Frontal cortex (tissue), 4 donors: Measurements from ENCODE around the gene CACNA1I. TPM values are rescaled to one million over a fixed set of nuclear protein-coding genes. Genes with fewer than 3 reads are reported as not detected.
"Not testable (repeated sequence)": the region's sequence is repeated elsewhere in the genome, so short reads cannot be mapped to it uniquely, and the experiment has no call there.

Experiments used
- DNase-seq, 2 donors: peaks; one replicate each; pipeline ENCODE4 v3.0.0; 2012; ENCODE audit warnings: low spot score in 2 of 2
- FAIRE-seq: peaks from 2 replicates; lab custom pipeline; 2012; peaks lifted over from hg19 to GRCh38; lab: Jason Lieb, UNC
- total RNA-seq: library from RNA; depleted of rRNA; stranded (reverse); fragments of >200 nt; gene quantifications from one replicate; pipeline ENCODE4 v1.2.3, GENCODE V29; 2014
- donor health status: control.
- donor health status: control.
- donor health status: control.

Gene CACNA1I
- total RNA-seq, 1 donor from 2014 or later, result 5.3 TPM

DNA sequence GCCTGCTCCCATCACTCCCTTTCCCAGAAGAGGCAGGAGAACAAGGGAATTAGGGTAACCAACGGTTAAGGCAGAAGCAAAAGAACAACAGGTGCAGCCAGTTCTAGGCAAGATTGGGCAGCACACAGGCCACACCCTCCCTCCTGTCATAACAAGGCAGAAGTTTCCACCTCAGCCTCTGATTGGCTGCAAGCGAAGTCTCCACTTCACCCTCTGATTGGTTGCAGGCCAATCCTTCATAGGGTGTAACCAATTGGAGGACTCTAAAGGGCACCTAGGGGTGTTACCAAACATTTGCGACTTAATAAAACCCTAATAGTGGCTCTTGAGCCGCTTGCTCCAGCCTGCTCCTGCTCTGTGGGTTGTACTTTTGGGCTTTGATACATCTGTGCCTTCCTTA lies 153.8 kb downstream of the CACNA1I start:
- FAIRE-seq (no peak), DNase-seq (no peak)

DNA sequence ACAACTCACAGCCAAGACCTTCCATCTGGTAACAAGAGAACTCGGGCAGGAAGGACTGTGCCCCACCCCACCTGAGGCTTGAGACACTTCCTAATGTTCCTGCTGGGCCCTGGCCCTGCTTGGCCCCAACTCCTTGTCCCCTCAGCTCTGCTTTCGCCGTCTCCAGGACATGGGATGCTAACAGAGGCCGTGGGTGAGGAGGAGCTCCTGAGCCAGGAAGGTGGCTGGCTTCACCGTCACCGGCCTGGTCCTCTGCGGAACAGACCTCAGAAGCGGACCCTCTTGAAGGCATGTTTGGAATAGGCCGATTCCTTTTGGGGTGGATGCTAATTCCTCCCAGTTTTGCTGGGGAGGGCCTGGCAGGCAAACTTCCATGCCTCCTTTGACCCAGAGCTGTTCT lies 154.3 kb downstream of the CACNA1I start:
- DNase-seq (no peak), FAIRE-seq (no peak)

DNA sequence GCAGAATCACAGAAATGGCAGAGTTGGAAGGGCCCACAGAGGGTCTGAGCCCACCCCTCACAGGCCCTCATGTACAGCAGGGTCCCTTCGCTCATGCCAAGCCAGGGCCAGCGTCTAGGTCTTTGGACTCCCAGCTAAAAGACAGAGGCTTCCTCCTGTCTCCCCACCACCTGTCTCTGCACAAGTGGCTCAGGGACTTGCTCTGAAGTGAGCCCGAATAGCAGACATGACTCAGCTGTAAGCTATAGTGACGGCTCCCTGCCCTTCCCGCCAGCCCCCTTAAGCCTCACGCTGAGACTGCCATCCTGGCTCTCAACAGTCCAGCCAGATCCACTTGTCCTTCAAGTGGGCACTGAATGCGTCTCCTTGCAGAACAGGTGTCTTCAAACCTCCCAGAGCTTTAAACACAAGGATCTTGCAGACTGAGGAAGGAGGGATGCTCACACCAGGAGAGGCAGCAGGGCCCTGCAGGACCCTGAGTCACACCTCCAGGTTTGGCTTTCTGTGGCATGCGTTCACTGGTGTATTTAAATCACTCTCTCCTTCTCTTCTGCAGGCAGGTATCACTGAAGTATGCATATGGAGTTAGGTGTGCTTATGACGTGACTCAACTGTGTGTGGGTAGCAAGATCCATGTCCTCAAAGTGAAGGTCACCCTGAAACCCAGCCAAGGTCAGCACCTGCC lies 154.9 kb downstream of the CACNA1I start:
- DNase-seq, result no peak
- no peak for FAIRE-seq

DNA sequence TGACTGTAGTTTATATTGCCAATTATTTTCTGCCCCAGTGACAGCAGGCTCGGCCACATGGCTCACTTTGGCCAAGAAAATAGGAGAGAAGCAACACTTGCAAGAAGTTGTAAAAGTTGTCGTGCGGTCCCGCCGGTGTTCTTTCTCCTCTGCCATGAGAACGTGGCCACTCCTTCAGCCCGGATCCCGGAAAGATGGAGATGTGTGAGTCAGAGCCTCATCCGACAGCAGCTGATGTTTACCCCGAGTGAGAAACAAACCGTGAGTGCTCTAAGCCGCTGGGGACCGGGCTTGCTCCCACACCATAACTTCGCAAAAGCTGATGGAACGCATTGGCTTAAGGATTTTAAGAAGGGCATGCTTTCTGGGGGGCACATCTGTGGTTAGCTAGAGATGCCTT lies 157.0 kb downstream of the CACNA1I start:
- DNase-seq (no peak), FAIRE-seq (no peak)

DNA sequence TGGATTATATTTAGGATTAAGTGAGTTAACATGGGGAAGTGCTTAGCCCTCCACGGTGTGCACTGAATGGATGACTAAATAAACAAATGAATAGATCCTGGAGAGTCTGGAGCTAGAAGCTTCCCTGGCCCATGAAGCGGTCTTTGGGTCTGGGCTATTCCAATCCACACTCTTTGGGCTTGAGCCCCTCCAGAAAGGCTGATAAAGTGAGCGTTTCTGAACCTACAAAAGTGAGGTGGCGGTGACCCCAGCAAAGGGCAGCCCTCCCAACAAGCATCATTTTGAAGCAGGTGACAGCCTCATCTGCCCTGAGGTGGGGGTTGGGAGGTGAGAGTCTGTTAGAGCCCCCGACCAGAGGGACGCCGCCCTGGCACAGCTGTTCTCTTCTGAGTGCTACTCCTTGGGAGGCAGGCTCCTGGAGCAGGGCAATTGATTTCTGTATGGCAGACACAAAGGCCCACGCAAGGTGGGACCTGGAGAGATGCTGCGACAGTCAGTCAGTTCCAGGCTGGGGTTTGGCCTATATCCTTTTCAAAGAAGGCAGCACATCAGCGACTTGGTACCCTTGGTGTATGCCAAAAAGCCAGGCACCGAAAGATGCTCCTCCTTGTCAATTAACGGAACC lies 157.8 kb downstream of the CACNA1I start:
- DNase-seq, result no peak
- FAIRE-seq, result no peak

DNA sequence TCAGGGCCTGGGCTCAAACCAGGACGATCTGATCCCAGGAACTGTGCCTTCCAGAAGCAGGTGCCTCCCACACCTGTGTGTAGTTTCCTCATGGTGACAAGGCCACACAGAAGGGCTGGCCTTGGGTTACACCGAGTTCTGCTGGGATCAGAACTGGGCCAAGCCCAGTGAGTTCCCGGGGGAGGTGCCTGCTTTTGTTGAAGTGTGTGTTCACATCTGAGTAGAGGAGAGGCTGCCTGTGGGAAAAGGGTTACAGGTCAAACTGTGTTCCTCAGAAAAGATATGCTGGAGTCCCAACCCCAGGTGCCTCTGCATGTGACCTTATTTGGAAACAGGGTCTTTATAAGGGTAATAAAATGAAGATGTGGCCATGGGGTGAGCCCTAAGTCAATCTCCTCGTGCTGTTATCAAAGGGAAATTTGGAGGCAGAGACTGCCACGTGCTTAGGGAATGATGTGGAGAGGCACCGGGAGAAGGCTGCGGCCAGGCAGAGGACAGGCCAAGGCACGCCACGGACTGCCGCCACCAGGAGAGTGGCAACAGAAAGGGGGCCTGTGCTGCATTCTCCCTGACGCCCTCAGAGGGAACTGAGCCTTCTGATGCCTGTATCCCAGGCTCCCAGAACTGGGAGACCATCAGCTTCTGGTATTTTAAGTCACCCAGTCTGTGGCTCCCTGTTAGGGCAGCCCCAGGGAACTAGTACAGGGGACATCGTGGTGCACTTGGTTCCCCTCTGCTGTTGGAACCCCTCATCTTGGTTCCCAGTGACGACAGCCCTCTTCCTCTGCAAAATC lies 158.8 kb downstream of the CACNA1I start:
- FAIRE-seq (no peak), DNase-seq (no peak)

DNA sequence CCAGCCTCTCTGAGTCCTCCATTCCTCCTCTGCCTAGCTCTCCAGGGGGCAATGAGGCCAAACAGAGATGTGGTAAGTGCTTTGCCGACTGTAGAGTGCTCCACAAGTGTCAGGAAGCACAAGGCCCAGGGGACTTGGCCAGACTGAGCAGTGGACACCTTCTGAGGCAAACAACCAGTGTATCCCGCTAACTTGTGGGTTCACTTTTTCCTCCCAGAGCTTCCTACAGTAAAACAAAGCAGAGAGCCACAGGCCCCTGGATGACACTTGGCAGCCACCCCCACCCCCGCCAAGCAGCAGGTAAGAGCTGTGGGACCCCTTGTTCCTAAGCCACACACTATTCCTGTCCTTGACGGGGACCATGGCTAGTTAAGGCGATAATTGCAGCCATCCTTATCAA lies 160.9 kb downstream of the CACNA1I start:
- FAIRE-seq (no peak), DNase-seq (no peak)

DNA sequence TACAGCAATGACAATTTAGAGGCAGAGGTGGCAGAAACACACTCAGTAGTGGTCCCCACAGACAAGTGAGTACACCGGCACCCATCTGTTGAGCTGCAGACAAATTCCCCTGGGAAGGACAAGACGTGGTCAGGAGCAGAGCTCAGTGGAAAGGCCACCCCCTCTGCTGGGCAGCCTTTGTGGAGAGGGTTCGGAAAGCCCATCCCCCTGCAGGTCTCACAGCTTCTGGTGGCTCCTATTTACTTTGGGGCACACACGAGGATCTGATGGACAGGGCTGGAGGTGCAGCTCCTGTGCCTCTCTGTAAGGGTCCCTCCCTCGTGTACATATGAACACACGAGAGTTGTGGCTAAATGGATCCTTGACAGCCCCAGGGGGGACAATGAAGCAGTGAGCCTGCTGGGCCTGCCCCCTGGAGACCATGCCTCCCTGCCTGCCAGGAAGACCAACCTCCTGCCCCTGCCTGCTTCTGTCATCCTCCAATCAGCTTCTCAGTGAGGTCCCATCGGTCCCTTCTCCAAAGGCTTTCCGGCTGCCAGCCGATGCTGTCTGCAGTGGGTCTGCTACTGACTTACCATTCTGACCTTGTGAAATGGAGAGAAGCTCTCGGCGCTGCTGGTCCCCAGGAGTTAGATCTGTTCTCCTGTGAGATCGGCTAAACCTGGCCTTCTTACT lies 161.5 kb downstream of the CACNA1I start:
- no peak for FAIRE-seq
- no peak for DNase-seq

DNA sequence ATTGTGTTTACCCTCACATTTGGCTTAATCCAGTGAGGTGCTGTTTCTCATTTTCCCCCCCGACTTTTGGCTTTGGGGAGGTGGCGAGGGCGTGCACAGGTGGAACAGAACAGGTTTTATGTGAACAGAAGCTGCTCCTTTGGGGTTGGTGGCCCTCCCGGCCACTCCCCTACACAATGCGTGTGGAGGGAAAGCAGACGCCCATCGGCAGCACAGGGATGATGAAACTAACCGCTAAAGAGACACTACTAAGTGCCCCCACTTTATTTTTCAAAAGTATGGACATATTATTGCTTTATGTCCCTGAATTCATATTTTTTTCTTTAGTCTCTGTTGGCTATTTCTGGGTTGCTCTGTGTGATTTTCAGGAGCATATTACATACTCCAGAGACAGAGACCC lies 162.1 kb downstream of the CACNA1I start:
- no peak for FAIRE-seq
- DNase-seq, result no peak

DNA sequence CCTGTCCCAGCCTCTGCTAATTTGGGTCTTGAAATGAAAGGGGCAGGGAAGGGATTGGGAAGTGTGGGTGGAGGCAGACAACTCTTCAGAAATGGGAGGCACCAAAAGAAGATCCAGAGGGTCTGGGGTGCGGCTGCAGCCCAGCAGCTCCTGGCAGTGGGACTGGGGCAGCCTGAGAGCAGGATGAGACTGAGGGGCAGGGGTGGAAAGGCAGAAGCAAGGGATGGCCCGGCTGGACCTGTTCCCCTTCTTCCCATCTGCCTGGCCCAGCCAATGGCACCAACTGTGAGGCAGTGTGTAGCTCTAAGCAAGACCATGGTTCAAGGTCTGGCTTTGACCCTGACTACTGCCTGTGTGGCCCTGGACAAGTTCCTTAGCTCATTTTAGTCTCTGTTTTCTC lies 162.6 kb downstream of the CACNA1I start:
- no peak for DNase-seq
- FAIRE-seq, result no peak

DNA sequence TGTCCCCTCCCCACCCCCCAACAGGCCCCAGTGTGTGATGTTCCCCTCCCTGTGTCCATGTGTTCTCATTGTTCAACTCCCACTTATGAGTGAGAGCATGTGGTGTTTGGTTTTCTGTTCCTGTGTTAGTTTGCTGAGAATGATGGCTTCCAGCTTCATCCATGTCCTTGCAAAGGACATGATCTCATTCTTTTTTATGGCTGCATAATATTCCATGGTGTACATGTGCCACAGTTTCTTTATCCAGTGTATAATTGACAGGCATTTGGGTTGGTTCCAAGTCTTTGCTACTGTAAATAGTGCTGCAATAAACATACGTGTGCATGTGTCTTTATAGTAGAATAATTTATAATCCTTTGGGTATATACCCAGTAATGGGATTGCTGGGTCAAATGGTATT lies 163.5 kb downstream of the CACNA1I start:
- FAIRE-seq, DNase-seq: not testable (repeated sequence)

DNA sequence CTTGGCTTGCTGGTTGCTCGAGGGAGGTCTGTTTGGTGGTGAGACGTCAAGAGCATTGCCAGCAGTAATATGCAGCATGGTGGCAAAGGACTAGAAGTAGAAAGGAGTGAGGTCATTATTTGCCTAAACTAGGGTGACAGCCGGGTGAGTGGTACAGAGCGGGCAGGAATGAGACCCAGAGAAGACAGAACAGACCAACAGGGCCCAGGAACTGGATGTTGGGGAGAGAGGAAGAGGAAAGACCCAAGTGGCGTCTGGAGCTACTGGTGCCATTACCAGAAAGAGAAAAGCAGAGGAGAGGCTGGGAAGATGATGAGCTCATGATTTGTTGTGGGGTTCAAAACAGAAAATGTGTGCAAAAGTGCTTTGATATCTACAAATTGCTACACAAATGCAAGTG lies 164.3 kb downstream of the CACNA1I start:
- FAIRE-seq, result no peak
- DNase-seq, result no peak

DNA sequence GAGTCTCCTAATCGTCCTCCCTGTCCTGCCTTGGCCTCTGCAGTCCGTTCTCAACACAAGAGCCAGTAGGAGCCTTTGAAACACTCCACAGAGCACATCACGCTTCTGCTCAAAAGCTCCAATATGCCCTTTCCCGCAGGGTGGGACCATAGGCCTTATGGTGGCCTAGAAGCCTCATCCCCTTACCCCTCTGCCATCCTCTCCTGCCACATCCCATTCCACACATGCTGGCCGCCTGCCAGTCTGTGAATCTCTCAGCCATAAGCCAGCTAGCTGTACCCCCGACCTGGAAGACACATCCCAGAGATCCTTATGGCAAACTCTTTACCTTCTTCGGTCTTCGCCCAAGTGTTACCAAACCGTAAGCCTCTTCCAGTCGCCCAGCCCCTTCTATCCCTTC lies 165.2 kb downstream of the CACNA1I start:
- no peak for DNase-seq
- FAIRE-seq, result no peak

DNA sequence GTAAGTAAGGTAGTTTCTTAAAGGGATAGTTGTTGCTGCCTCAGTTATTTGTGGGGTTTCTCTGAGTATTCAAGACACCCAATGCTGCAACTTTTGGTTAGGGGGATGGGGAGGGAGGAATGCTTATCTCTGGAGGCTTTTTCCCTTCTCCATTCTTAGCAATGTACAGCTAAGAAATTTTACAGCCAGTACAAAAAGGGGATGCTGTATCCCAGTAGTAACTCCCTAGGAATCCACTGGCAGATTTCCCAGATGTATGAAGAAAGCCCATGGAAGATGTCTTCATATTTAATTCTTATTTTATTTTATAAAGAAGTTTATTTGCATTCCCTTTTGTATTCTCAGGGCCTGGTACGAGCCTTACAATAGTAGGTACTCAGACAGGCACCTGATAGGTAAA lies 168.2 kb downstream of the CACNA1I start:
- no peak for FAIRE-seq
- DNase-seq, result no peak

Other genes with a start within 250 kb of the CACNA1I start
- gene SYNGR1, start 220.8 kb upstream of the CACNA1I start, total RNA-seq, result 50.1 TPM
- 15.1 TPM for gene TAB1, start 171.0 kb upstream of the CACNA1I start, total RNA-seq
- gene MGAT3, start 113.7 kb upstream of the CACNA1I start, total RNA-seq, result 19.2 TPM
- 16.3 TPM for gene MIEF1, start 68.5 kb upstream of the CACNA1I start, total RNA-seq
- 92.9 TPM for gene ATF4, start 50.2 kb upstream of the CACNA1I start, total RNA-seq
- gene RPS19BP1, start 38.0 kb upstream of the CACNA1I start, total RNA-seq, result 19.6 TPM